MM.1S (cell line): ENCODE data around the gene IER3IP1.

Source experiments
- DNase-seq: peaks from one replicate; pipeline ENCODE4 v3.0.0-alpha.2; 2015
- H2AFZ ChIP-seq: fragments of 300-600 bp; sonication (generic); 2 replicates; pipeline ENCODE4 v1.6.0; 2016; ENCODE audit warnings: antibody characterized with exemption, low read length
- H3F3A ChIP-seq: fragments of 300-600 bp; sonication (generic); 2 replicates; pipeline ENCODE4 v1.6.1; 2016; ENCODE audit warnings: mild to moderate bottlenecking, antibody characterized with exemption, low read length, moderate library complexity, mixed read lengths; ENCODE audit not compliant: insufficient read depth
- H3K27ac ChIP-seq: fragments of 300-600 bp; sonication (generic); 2 replicates; pipeline ENCODE4 v1.5.1; 2016; ENCODE audit warnings: mild to moderate bottlenecking, low read length
- H3K27me3 ChIP-seq: fragments of 300-600 bp; sonication (generic); replicated peaks from 2 replicates; pipeline ENCODE4 v1.6.0; 2016; ENCODE audit warnings: low read length; ENCODE audit not compliant: insufficient read depth
- H3K36me3 ChIP-seq: fragments of 300-600 bp; sonication (generic); replicated peaks from 2 replicates; pipeline ENCODE4 v1.6.1; 2016; ENCODE audit warnings: mild to moderate bottlenecking, low read length, mixed read lengths; ENCODE audit not compliant: insufficient read depth
- H3K4me1 ChIP-seq: fragments of 300-600 bp; sonication (generic); 2 replicates; pipeline ENCODE4 v1.6.1; 2016; ENCODE audit warnings: low read length, mixed read lengths
- H3K4me2 ChIP-seq: fragments of 300-600 bp; sonication (generic); 2 replicates; pipeline ENCODE4 v1.6.0; 2016; ENCODE audit warnings: low read depth, low read length
- H3K4me3 ChIP-seq: fragments of 300-600 bp; sonication (generic); 2 replicates; pipeline ENCODE4 v1.5.1; 2016; ENCODE audit warnings: low read length, mixed read lengths
- H3K79me2 ChIP-seq: fragments of 300-600 bp; sonication (generic); 2 replicates; pipeline ENCODE4 v1.6.1; 2016; ENCODE audit warnings: mixed run types, low read length, mixed read lengths
- H3K9ac ChIP-seq: fragments of 300-600 bp; sonication (generic); 2 replicates; pipeline ENCODE4 v1.6.1; 2016; ENCODE audit warnings: low read length, mixed read lengths
- H3K9me2 ChIP-seq: fragments of 300-600 bp; sonication (generic); replicated peaks from 2 replicates; pipeline ENCODE4 v1.6.1; 2016; ENCODE audit warnings: mild to moderate bottlenecking, low read length, mixed read lengths; ENCODE audit not compliant: insufficient read depth
- H3K9me3 ChIP-seq: fragments of 300-600 bp; sonication (generic); replicated peaks from 2 replicates; pipeline ENCODE4 v1.6.1; 2016; ENCODE audit warnings: mild to moderate bottlenecking, low read length, mixed read lengths; ENCODE audit not compliant: insufficient read depth
- H4K20me1 ChIP-seq: fragments of 300-600 bp; sonication (generic); 2 replicates; pipeline ENCODE4 v1.6.1; 2016; ENCODE audit warnings: mild to moderate bottlenecking, low read length, moderate library complexity, mixed read lengths; ENCODE audit not compliant: insufficient read depth
- EZH2 ChIP-seq: fragments of 300-600 bp; sonication (generic); optimal IDR thresholded peaks from 2 replicates; pipeline ENCODE3; 2017; ENCODE audit warnings: low read depth, mild to moderate bottlenecking, antibody characterized with exemption, low read length, mixed read lengths
- EZH2phosphoT487 ChIP-seq: fragments of 300-600 bp; sonication (generic); IDR thresholded peaks from 2 replicates; pipeline ENCODE4 v1.6.1; 2018; ENCODE audit warnings: antibody characterized with exemption, low read length
- TF ChIP-seq, protein P1 (sequence below): fragments of 300-600 bp; sonication (generic); IDR thresholded peaks from 2 replicates; pipeline ENCODE4 v1.5.1; 2016; ENCODE audit warnings: antibody characterized with exemption, low read length, mixed read lengths

IER3IP1 gene

DNA sequence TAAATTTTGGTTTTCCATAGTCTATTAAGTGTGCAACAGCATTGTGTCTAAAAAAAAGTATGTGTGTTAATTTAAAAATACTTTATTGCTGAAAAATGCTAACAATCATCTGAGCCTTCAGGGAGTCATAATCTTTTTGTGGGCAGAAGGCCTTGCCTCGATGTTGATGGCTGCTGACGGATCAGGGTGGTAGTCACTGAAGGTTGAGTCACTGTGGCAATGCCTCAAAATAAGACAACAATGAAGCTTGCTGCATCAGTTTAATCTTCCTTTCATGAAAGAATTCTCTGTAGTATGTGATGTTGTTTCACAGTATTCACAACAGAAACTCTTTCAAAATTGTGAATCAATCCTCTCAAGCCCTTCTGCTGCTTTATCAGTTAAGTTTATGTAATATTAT is 57.2 kb downstream of the IER3IP1 start:
- TF ChIP-seq, protein P1, sequence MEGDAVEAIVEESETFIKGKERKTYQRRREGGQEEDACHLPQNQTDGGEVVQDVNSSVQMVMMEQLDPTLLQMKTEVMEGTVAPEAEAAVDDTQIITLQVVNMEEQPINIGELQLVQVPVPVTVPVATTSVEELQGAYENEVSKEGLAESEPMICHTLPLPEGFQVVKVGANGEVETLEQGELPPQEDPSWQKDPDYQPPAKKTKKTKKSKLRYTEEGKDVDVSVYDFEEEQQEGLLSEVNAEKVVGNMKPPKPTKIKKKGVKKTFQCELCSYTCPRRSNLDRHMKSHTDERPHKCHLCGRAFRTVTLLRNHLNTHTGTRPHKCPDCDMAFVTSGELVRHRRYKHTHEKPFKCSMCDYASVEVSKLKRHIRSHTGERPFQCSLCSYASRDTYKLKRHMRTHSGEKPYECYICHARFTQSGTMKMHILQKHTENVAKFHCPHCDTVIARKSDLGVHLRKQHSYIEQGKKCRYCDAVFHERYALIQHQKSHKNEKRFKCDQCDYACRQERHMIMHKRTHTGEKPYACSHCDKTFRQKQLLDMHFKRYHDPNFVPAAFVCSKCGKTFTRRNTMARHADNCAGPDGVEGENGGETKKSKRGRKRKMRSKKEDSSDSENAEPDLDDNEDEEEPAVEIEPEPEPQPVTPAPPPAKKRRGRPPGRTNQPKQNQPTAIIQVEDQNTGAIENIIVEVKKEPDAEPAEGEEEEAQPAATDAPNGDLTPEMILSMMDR = no peak
- no peak for TF ChIP-seq EZH2
- TF ChIP-seq EZH2phosphoT487 = no peak
- no peaks in the 10 kb centered on the region for H4K20me1 ChIP-seq
- H3K4me2 ChIP-seq = no peak overlapping the region

DNA sequence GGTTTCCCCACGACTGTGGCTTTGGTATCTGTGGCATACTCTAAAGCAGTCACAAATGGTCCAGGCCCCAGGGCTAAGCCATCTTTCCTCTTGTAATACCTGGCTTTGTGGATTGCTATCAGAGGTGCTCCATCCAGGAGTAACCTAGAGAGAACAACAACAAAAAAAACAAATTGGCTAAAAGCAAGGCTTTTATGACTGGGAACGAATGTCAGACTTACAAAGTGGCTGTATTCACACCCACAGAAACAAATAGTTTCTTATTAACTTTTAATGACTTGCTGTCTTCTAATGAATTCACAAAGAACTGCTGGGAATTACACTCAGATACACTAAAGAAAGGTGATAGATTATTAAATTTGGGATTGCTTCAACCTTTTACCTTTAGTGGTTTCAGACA is 61.0 kb downstream of the IER3IP1 start:
- H3K27me3 ChIP-seq = no peaks in the 10 kb centered on the region
- no peak overlapping the region for H3K4me3 ChIP-seq
- H3K9ac ChIP-seq = no peak overlapping the region
- no peaks in the 10 kb centered on the region for H3K9me3 ChIP-seq
- no peaks in the 10 kb centered on the region for H3F3A ChIP-seq
- H3K36me3 ChIP-seq = no peaks in the 10 kb centered on the region
- H3K9me2 ChIP-seq = no peaks in the 10 kb centered on the region
- H2AFZ ChIP-seq = no peak overlapping the region
- H3K4me2 ChIP-seq = no peak overlapping the region
- no peaks in the 10 kb centered on the region for H3K4me1 ChIP-seq
- H3K27ac ChIP-seq = no peak overlapping the region
- no peak for DNase-seq
- TF ChIP-seq EZH2 = no peak
- TF ChIP-seq, protein P1 = no peak
- TF ChIP-seq EZH2phosphoT487 = no peak
- H4K20me1 ChIP-seq = no peaks in the 10 kb centered on the region
- H3K79me2 ChIP-seq = no peaks in the 10 kb centered on the region

More for the DNA sequence above, 57.2 kb downstream of the IER3IP1 start:
- Histone ChIP-seq H3K4me1 (no peaks in the 10 kb centered on the region), H3K4me3 (no peak overlapping the region), H2AFZ (no peak overlapping the region), H3K36me3 (no peaks in the 10 kb centered on the region), H3K79me2 (no peaks in the 10 kb centered on the region), H3K27ac (no peak overlapping the region), H3K9me3 (no peaks in the 10 kb centered on the region), H3F3A (no peaks in the 10 kb centered on the region), H3K9me2 (no peaks in the 10 kb centered on the region), H3K27me3 (no peaks in the 10 kb centered on the region), H3K9ac (no peak overlapping the region)
- DNase-seq = no peak

DNA sequence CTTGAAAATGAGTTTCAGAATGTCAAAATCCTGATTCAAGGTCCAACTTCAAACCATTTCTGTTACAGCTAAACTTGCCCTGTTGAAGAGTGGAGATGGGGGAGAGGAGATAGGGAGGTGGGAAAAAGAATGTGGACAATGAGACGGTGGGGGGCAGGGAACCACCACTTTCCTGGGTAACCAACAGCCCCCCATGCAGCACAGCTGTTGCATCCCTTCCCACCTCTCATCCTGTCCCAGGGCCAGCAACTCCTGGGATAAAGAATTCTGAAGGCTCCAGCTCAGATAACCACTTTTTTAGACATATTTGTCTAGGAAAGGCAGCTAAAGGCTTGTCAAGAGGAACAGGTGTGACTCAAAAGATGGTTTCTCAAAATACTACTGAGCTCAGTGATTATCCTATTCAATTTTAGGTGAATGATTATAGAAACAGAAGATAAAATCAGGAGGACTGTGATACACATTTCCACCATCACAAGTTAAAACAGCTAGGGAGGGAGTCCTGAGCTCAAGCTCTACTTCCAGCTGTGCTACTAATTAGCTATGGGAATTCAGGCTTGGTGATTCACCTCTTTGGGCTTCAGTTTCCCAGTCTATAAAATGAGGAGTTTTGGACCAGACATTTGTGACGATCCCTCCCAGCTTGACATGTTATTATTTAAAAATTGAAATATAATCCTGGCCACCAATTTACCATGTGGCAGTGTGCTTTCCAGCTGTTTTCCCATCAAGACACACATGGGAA is 62.2 kb downstream of the IER3IP1 start:
- Histone ChIP-seq H3K4me3 (no peak overlapping the region), H3K4me2 (no peak overlapping the region), H3K27ac (no peak overlapping the region), H3K9me2 (no peaks in the 10 kb centered on the region), H3K27me3 (no peaks in the 10 kb centered on the region), H2AFZ (no peak overlapping the region), H3K4me1 (no peaks in the 10 kb centered on the region), H3K9me3 (no peaks in the 10 kb centered on the region), H4K20me1 (no peaks in the 10 kb centered on the region), H3F3A (no peaks in the 10 kb centered on the region), H3K79me2 (no peaks in the 10 kb centered on the region), H3K36me3 (no peaks in the 10 kb centered on the region), H3K9ac (no peak overlapping the region)
- no peak for DNase-seq
- TF ChIP-seq EZH2phosphoT487 (no peak), EZH2 (no peak)
- TF ChIP-seq, protein P1 = no peak
